BLaER1 treated with 17β-estradiol and CSF1 and Interleukin-3, amounts not matched to agents 10 nM and 100 nM (cell line): ENCODE data around the gene FAM114A1.
"Not testable (repeated sequence)": the region's sequence is repeated elsewhere in the genome, so short reads cannot be mapped to it uniquely, and the experiment has no call there.

Experiments
- H3K27ac ChIP-seq, 11 experiments: shearing (Covaris generic); formaldehyde crosslinking; 2 replicates each; pipeline ENCODE4 v1.8.1; 2022
- H3K27me3 ChIP-seq, 11 experiments: shearing (Covaris generic); formaldehyde crosslinking; 2 replicates each; pipeline ENCODE4 v1.8.1; 2022
- H3K36me3 ChIP-seq, 11 experiments: shearing (Covaris generic); formaldehyde crosslinking; 2 replicates each; pipeline ENCODE4 v1.8.1; 2022
- H3K4me1 ChIP-seq, 10 experiments: shearing (Covaris generic); formaldehyde crosslinking; 2 replicates each; pipeline ENCODE4 v1.8.1; 2022
- H3K4me2 ChIP-seq, 11 experiments: shearing (Covaris generic); formaldehyde crosslinking; 2 replicates each; pipeline ENCODE4 v1.8.1; 2022
- H3K4me3 ChIP-seq, 10 experiments: shearing (Covaris generic); formaldehyde crosslinking; 2 replicates each; pipeline ENCODE4 v1.8.1; 2022
- H3K9ac ChIP-seq, 11 experiments: shearing (Covaris generic); formaldehyde crosslinking; 2 replicates each; pipeline ENCODE4 v1.8.1; 2022
- H3K9me3 ChIP-seq, 11 experiments: shearing (Covaris generic); formaldehyde crosslinking; replicated peaks in 1 of 11; 2 replicates each; pipeline ENCODE4 v1.8.1; 2022
- H4K20me1 ChIP-seq, 11 experiments: shearing (Covaris generic); formaldehyde crosslinking; 2 replicates each; pipeline ENCODE4 v1.8.1; 2022
- Cebpa-rat ChIP-seq, 11 experiments: shearing (Covaris generic); IDR thresholded peaks; 2 replicates each; pipeline ENCODE4 v1.8.1; 2022

FAM114A1 gene

GRCh38 chr4:38983787-38984598, 116.4 kb downstream of the FAM114A1 start:
- H3K36me3 ChIP-seq: no peaks in the 10 kb centered on the region
- H3K27ac ChIP-seq: no peak overlapping the region
- H3K4me2 ChIP-seq: peak overlapping the region in 10 of 11 experiments; percentile 43 to 81 (median 73); a peak in 17 of 22 replicates
- no peaks in the 10 kb centered on the region for H3K27me3 ChIP-seq
- H3K4me1 ChIP-seq: peaks cover 19 to 48% (median 41%) of the 10 kb centered on the region in 10 experiments
- no peaks in the 10 kb centered on the region for H4K20me1 ChIP-seq
- no peak overlapping the region for H3K4me3 ChIP-seq
- 0 out of 22 replicates have a peak overlapping the region, but pooled peaks of 1 of the 11 experiments have one; percentile 11 for H3K9ac ChIP-seq
- no peak for TF ChIP-seq Cebpa-rat (IDR thresholded peaks at IDR 0.05)
- H3K9me3 ChIP-seq: no peaks in the 10 kb centered on the region; a peak in 1 of 22 replicates

- no peaks in the 10 kb centered on the region for H3K27me3 ChIP-seq
- H4K20me1 ChIP-seq: no peaks in the 10 kb centered on the region
- H3K36me3 ChIP-seq: no peaks in the 10 kb centered on the region
- TF ChIP-seq Cebpa-rat (IDR thresholded peaks at IDR 0.05): no peak
- peak overlapping the region in 3 of 10 experiments; percentile 8 to 29 (median 28); a peak in 4 of 20 replicates for H3K4me3 ChIP-seq
- peak overlapping the region; percentile 43 to 81 (median 71) for H3K4me2 ChIP-seq
- H3K9ac ChIP-seq: peak overlapping the region in 7 of 11 experiments; percentile 9 to 61 (median 25); a peak in 8 of 22 replicates
- H3K27ac ChIP-seq: peak overlapping the region in 8 of 11 experiments; percentile 14 to 50 (median 35); a peak in 11 of 22 replicates
- H3K9me3 ChIP-seq: no peaks in the 10 kb centered on the region; a peak in 1 of 22 replicates
- H3K4me1 ChIP-seq: peaks cover 19 to 48% (median 41%) of the 10 kb centered on the region in 10 experiments
These were observed 117.9 kb downstream of the FAM114A1 start for GRCh38 chr4:38985410-38986100.

DNA sequence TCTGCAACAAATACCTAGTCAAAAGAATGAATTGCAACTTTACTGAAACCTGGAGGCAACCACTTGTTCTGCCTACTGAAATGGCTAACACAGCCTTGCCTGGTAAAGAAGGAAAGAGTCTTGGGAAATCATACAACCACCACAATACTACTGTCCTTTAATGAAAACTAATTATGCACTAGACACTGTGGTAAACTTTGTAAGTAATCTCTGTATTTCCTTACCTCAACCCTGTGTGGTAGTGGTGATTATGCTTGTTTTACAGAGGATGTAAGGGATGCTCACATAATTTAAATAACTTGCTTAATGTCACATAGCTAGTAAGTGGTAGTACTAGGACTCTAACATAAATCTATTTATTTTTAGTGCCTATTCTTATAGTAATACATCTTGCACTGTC, 119.9 kb downstream of the FAM114A1 start:
- Histone ChIP-seq H3K9me3 (no peaks in the 10 kb centered on the region; a peak in 1 of 22 replicates), H4K20me1 (no peaks in the 10 kb centered on the region), H3K36me3 (no peaks in the 10 kb centered on the region), H3K4me1 (peaks cover 19 to 48% (median 41%) of the 10 kb centered on the region in 10 experiments), H3K4me2 (peak overlapping the region in 8 of 11 experiments; percentile 4 to 81 (median 48); a peak in 12 of 22 replicates), H3K27me3 (no peaks in the 10 kb centered on the region), H3K4me3 (no peak overlapping the region), H3K9ac (no peak overlapping the region), H3K27ac (no peak overlapping the region)
- no peak for TF ChIP-seq Cebpa-rat (IDR thresholded peaks at IDR 0.05)

DNA sequence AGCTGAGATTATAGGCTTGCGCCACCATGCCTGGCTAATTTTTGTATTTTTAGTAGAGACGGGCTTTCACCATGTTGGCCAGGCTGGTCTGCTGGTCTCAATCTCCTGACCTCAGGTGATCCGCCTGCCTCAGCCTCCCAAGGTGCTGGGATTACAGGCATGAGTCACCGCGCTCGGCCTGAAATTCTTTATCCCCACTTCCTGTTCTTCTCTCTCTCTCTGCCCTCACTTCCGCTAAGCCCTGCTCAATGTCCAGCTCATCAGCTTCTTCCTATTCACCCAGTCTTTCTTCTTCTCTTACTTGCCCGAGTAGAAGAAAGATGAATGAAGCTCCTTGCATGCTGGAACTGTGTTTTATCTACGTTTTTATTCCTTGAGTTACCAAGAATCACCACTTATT, 120.7 kb downstream of the FAM114A1 start:
- H3K27me3 ChIP-seq, H3K4me3 ChIP-seq, H4K20me1 ChIP-seq, H3K36me3 ChIP-seq, H3K9ac ChIP-seq, H3K9me3 ChIP-seq, H3K27ac ChIP-seq: not testable (repeated sequence)
- H3K4me2 ChIP-seq: peak overlapping the region in 2 of 11 experiments; percentile 45 to 81; a peak in 1 of 22 replicates
- H3K4me1 ChIP-seq: peaks cover 19 to 48% (median 41%) of the 10 kb centered on the region in 10 experiments

GRCh38 chr4:38989487-38989886, 121.9 kb downstream of the FAM114A1 start:
- no peak for TF ChIP-seq Cebpa-rat (IDR thresholded peaks at IDR 0.05)
- H3K4me2 ChIP-seq: no peak overlapping the region
- no peaks in the 10 kb centered on the region; a peak in 1 of 22 replicates for H3K9me3 ChIP-seq
- no peak overlapping the region for H3K4me3 ChIP-seq
- no peaks in the 10 kb centered on the region for H3K27me3 ChIP-seq
- peaks cover 17 to 40% (median 34%) of the 10 kb centered on the region in 10 experiments for H3K4me1 ChIP-seq
- no peaks in the 10 kb centered on the region for H4K20me1 ChIP-seq
- no peaks in the 10 kb centered on the region for H3K36me3 ChIP-seq
- no peak overlapping the region for H3K9ac ChIP-seq
- no peak overlapping the region for H3K27ac ChIP-seq

DNA sequence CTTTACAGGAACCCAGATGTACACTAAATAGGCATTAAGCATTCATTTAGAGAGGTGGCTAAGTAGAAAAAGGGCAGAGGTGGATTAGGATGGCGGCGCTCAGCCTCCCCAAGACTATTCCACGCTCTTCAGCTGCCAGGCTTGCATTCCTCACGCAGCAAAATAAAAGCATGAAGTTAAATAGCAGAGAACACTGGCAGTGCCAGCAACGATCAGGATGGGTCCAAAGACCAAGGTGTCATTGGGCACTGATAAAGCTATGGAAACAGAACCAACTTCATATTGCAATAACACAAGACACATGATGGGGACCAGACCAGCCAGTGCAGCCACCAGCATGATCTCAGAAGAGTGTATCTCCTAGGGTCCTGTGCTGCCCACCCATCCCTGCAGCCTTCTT, 122.6 kb downstream of the FAM114A1 start:
- H3K4me2 ChIP-seq: no peak overlapping the region
- no peaks in the 10 kb centered on the region; a peak in 1 of 22 replicates for H3K9me3 ChIP-seq
- no peak for TF ChIP-seq Cebpa-rat (IDR thresholded peaks at IDR 0.05)
- no peak overlapping the region for H3K27ac ChIP-seq
- peaks cover 9 to 32% (median 26%) of the 10 kb centered on the region in 10 experiments for H3K4me1 ChIP-seq
- no peak overlapping the region for H3K4me3 ChIP-seq
- H3K9ac ChIP-seq: no peak overlapping the region
- no peaks in the 10 kb centered on the region for H4K20me1 ChIP-seq
- H3K27me3 ChIP-seq: no peaks in the 10 kb centered on the region
- H3K36me3 ChIP-seq: no peaks in the 10 kb centered on the region

GRCh38 chr4:38993683-38994082, 126.1 kb downstream of the FAM114A1 start:
- Histone ChIP-seq H3K27ac (no peak overlapping the region), H3K27me3 (no peaks in the 10 kb centered on the region), H3K9ac (no peak overlapping the region), H3K36me3 (no peaks in the 10 kb centered on the region), H3K4me1 (no peaks in the 10 kb centered on the region), H3K4me3 (no peak overlapping the region), H4K20me1 (no peaks in the 10 kb centered on the region), H3K4me2 (no peak overlapping the region), H3K9me3 (no peaks in the 10 kb centered on the region)
- no peak for TF ChIP-seq Cebpa-rat (IDR thresholded peaks at IDR 0.05)

GRCh38 chr4:38994135-38994534, 126.5 kb downstream of the FAM114A1 start:
- H3K9ac ChIP-seq: no peak overlapping the region
- H3K36me3 ChIP-seq: no peaks in the 10 kb centered on the region
- no peak for TF ChIP-seq Cebpa-rat (IDR thresholded peaks at IDR 0.05)
- H3K27ac ChIP-seq: no peak overlapping the region
- H3K4me1 ChIP-seq: no peaks in the 10 kb centered on the region
- H3K27me3 ChIP-seq: no peaks in the 10 kb centered on the region
- no peak overlapping the region for H3K4me3 ChIP-seq
- H3K4me2 ChIP-seq: no peak overlapping the region
- H4K20me1 ChIP-seq: no peaks in the 10 kb centered on the region
- peaks cover 0 to 3% (median 1%) of the 10 kb centered on the region in 11 experiments; a peak in 14 of 22 replicates for H3K9me3 ChIP-seq
